H1 (cell line): Measurements from ENCODE around the gene SERTAD2.

Experiments used
- POLR2A ChIP-seq, 2 experiments: IDR thresholded peaks; 1 replicate in 1 of 2; 2 replicates in 1 of 2; pipeline ENCODE4 v1.6.1; 2011; ENCODE audit warnings: low read depth in 2 of 2, low read length in 2 of 2, mild to moderate bottlenecking in 2 of 2; ENCODE audit errors: control extremely low read depth in 1 of 2
- TF ChIP-seq, protein P1 (sequence below), 3 experiments: IDR thresholded peaks; 1 replicate in 2 of 3; 2 replicates in 1 of 3; pipeline versions ENCODE4 v1.5.1 to v1.6.1; 2011; ENCODE audit warnings: low read length in 3 of 3, mild to moderate bottlenecking in 3 of 3, inconsistent platforms in 2 of 3, low read depth in 1 of 3, moderate library complexity in 1 of 3; ENCODE audit not compliant: insufficient read depth in 1 of 3; ENCODE audit errors: control extremely low read depth in 1 of 3

DNA sequence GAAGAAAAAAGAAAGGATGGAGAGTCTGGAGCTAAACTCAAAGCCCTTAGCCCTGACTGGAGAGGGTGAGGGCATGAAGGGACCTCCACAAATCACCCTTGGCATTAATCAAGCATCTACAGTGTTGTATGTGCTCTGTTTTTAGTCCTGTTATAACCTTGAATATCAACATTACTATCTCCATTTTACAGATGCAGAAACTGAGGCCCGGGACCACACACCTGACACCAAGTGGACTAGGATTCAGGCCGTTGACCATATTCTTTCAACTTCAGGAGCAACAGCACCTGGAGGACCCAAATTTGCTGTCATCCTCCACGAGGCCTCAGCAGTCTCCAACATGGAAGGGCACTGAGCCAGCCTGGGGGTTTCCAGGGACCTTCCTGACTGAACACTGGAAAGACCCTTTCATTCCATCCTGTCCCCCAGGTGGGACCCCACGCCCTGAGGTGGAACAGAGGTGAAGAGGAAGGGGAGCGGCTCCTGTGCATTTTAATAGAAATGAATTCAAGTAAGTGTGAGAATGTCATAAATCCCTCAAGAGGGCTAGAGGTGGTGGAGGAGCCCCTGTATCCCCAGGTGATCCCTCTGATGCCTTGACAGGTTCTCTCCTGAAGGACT, 41.0 kb downstream of the SERTAD2 start:
- TF ChIP-seq, protein P1, sequence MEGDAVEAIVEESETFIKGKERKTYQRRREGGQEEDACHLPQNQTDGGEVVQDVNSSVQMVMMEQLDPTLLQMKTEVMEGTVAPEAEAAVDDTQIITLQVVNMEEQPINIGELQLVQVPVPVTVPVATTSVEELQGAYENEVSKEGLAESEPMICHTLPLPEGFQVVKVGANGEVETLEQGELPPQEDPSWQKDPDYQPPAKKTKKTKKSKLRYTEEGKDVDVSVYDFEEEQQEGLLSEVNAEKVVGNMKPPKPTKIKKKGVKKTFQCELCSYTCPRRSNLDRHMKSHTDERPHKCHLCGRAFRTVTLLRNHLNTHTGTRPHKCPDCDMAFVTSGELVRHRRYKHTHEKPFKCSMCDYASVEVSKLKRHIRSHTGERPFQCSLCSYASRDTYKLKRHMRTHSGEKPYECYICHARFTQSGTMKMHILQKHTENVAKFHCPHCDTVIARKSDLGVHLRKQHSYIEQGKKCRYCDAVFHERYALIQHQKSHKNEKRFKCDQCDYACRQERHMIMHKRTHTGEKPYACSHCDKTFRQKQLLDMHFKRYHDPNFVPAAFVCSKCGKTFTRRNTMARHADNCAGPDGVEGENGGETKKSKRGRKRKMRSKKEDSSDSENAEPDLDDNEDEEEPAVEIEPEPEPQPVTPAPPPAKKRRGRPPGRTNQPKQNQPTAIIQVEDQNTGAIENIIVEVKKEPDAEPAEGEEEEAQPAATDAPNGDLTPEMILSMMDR (IDR thresholded peaks at IDR 0.05; ENCODE audit: control extremely low read depth in 1 of 3, insufficient read depth in 1 of 3, low read depth in 1 of 3, low read length in 3 of 3), result no peak
- no peak for TF ChIP-seq POLR2A (IDR thresholded peaks at IDR 0.05; ENCODE audit: control extremely low read depth in 1 of 2, low read depth in 2 of 2, low read length in 2 of 2)
